HepG2 (cell line): ENCODE results near the gene TMEM80. TPM values are rescaled to one million over a fixed set of nuclear protein-coding genes. Genes with fewer than 3 reads are reported as not detected.

Experiments used
- AGO2 ChIP-seq: fragments of 200-400 bp; formaldehyde crosslinking; optimal IDR thresholded peaks from 2 replicates; pipeline ENCODE3; 2017; ENCODE audit warnings: mild to moderate bottlenecking, low read depth, low read length, moderate library complexity
- ARNT2 ChIP-seq: sonication (generic); formaldehyde crosslinking; IDR thresholded peaks from 2 replicates; pipeline ENCODE4 v1.8.0; 2022; ENCODE audit warnings: mild to moderate bottlenecking, low read depth, missing genetic modification reagents, moderate library complexity
- CEBPB ChIP-seq: IDR thresholded peaks from 2 replicates; pipeline ENCODE4 v1.6.1; 2011; ENCODE audit warnings: low read depth, low read length, improper control_type of control experiment, borderline replicate concordance
- CERS6 ChIP-seq: sonication (generic); formaldehyde crosslinking; IDR thresholded peaks from 2 replicates; pipeline ENCODE4 v1.5.0; 2020; ENCODE audit warnings: missing genetic modification reagents
- E2F5 ChIP-seq: sonication (generic); formaldehyde crosslinking; conservative IDR thresholded peaks from 2 replicates; pipeline ENCODE4 v1.4.0; 2020; ENCODE audit warnings: missing genetic modification reagents
- KDM4B ChIP-seq: sonication (generic); formaldehyde crosslinking; IDR thresholded peaks from 2 replicates; pipeline ENCODE4 v1.4.0; 2020; ENCODE audit warnings: missing genetic modification reagents
- MLLT10 ChIP-seq: sonication (generic); formaldehyde crosslinking; IDR thresholded peaks from 2 replicates; pipeline ENCODE4 v1.4.0; 2020; ENCODE audit warnings: missing genetic modification reagents
- RNF219 ChIP-seq: sonication (generic); formaldehyde crosslinking; IDR thresholded peaks from 2 replicates; pipeline ENCODE4 v1.5.0; 2020; ENCODE audit warnings: mild to moderate bottlenecking, missing genetic modification reagents
- SPEN ChIP-seq: sonication (generic); formaldehyde crosslinking; IDR thresholded peaks from 2 replicates; pipeline ENCODE4 v1.5.1; 2020; ENCODE audit warnings: low read depth, mild to moderate bottlenecking, missing genetic modification reagents
- SRSF9 ChIP-seq: fragments of 200-400 bp; formaldehyde crosslinking; IDR thresholded peaks from 2 replicates; pipeline ENCODE4 v1.6.1; 2018; ENCODE audit warnings: borderline replicate concordance, mild to moderate bottlenecking, low read depth, low read length; ENCODE audit not compliant: insufficient read depth, poor library complexity, severe bottlenecking
- TFDP1 ChIP-seq: IDR thresholded peaks from 2 replicates; pipeline ENCODE4 v1.6.1; 2016; ENCODE audit warnings: missing compliant biosample characterization, missing genetic modification reagents, borderline replicate concordance
- YEATS4 ChIP-seq: sonication (generic); formaldehyde crosslinking; IDR thresholded peaks from 2 replicates; pipeline ENCODE4 v1.4.0; 2020; ENCODE audit warnings: missing genetic modification reagents, borderline replicate concordance
- ZNF557 ChIP-seq: sonication (generic); formaldehyde crosslinking; IDR thresholded peaks from 2 replicates; pipeline ENCODE4 v1.4.0; 2020; ENCODE audit warnings: missing genetic modification reagents
- ZNF660 ChIP-seq: sonication (generic); formaldehyde crosslinking; IDR thresholded peaks from 2 replicates; pipeline ENCODE4 v1.5.1; 2020; ENCODE audit warnings: mild to moderate bottlenecking, low read depth, missing genetic modification reagents, borderline replicate concordance
- ZNF691 ChIP-seq: sonication (generic); formaldehyde crosslinking; IDR thresholded peaks from 2 replicates; pipeline ENCODE4 v1.4.0; 2020; ENCODE audit warnings: missing genetic modification reagents, low read depth, mild to moderate bottlenecking, borderline replicate concordance
- polyA plus RNA-seq, 8 experiments: library from polyadenylated mRNA; depleted of rRNA in 3 of 8; stranded (reverse) in 7 of 8; unstranded in 1 of 8; fragments of >200 nt; fragmentation: Illumina TruSeq in 4 of 8; extraction: Trizol in 4 of 8; gene quantifications; 2 replicates each; pipeline versions ENCODE4 v1.2.1 to v1.2.3, GENCODE V29; 2011 to 2016; ENCODE audit warnings: low read depth in 4 of 8, missing spikeins in 1 of 8, mixed read lengths in 1 of 8; ENCODE audit not compliant: insufficient read depth in 1 of 8
- total RNA-seq, 5 experiments: library from RNA; depleted of rRNA; stranded (reverse); fragments of >200 nt; fragmentation: Illumina TruSeq; extraction: Trizol; gene quantifications; 2 replicates each; pipeline ENCODE4 v1.2.3, GENCODE V29; 2016; ENCODE audit warnings: low read depth in 1 of 5
- TF ChIP-seq, protein P1 (sequence below): sonication (generic); formaldehyde crosslinking; IDR thresholded peaks from 2 replicates; pipeline ENCODE4 v1.4.0; 2020; ENCODE audit warnings: missing genetic modification reagents
- TF ChIP-seq, protein P2 (sequence below): sonication (generic); formaldehyde crosslinking; IDR thresholded peaks from 2 replicates; pipeline ENCODE4 v1.8.1; 2023; ENCODE audit warnings: mild to moderate bottlenecking, missing genetic modification reagents, borderline replicate concordance
- TF ChIP-seq, protein P3 (sequence below): sonication (generic); formaldehyde crosslinking; IDR thresholded peaks from 2 replicates; pipeline ENCODE4 v1.4.0; 2020; ENCODE audit warnings: missing genetic modification reagents

TMEM80 gene
- total and polyA plus RNA-seq, 2 of the 13 experiments (the other 11 are each of a cell fraction or from before 2014, with no cell fraction given), result 5.6 to 17.1 TPM

- TF ChIP-seq RNF219 (CRISPR knock-in tag) (no peak), ARNT2 (0 out of 2 replicates have a peak, but pooled peaks have one; percentile 80), TFDP1 (CRISPR knock-in tag) (no peak; the same call in 1 of the 2 replicates), KDM4B (0 out of 2 replicates have a peak, but pooled peaks have one; percentile 15), ZNF691 (CRISPR knock-in tag) (0 out of 2 replicates have a peak, but pooled peaks have one; percentile 54), ZNF557 (CRISPR knock-in tag) (no peak), MLLT10 (CRISPR knock-in tag) (no peak), CERS6 (peak; percentile 41; the same call in 1 of the 2 replicates), ZNF660 (CRISPR knock-in tag) (no peak), AGO2 (peak; percentile 97), E2F5 (CRISPR knock-in tag) (no peak), SPEN (CRISPR knock-in tag) (peak; percentile 90), SRSF9 (no peak), CEBPB (no peak), YEATS4 (CRISPR knock-in tag) (peak; percentile 80)
- TF ChIP-seq, protein P1, sequence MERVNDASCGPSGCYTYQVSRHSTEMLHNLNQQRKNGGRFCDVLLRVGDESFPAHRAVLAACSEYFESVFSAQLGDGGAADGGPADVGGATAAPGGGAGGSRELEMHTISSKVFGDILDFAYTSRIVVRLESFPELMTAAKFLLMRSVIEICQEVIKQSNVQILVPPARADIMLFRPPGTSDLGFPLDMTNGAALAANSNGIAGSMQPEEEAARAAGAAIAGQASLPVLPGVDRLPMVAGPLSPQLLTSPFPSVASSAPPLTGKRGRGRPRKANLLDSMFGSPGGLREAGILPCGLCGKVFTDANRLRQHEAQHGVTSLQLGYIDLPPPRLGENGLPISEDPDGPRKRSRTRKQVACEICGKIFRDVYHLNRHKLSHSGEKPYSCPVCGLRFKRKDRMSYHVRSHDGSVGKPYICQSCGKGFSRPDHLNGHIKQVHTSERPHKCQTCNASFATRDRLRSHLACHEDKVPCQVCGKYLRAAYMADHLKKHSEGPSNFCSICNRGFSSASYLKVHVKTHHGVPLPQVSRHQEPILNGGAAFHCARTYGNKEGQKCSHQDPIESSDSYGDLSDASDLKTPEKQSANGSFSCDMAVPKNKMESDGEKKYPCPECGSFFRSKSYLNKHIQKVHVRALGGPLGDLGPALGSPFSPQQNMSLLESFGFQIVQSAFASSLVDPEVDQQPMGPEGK (CRISPR knock-in tag), result peak; percentile 85
- TF ChIP-seq, protein P2, sequence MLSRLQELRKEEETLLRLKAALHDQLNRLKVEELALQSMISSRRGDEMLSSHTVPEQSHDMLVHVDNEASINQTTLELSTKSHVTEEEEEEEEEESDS (CRISPR knock-in tag), result 0 out of 2 replicates have a peak, but pooled peaks have one; percentile 32
- TF ChIP-seq, protein P3, sequence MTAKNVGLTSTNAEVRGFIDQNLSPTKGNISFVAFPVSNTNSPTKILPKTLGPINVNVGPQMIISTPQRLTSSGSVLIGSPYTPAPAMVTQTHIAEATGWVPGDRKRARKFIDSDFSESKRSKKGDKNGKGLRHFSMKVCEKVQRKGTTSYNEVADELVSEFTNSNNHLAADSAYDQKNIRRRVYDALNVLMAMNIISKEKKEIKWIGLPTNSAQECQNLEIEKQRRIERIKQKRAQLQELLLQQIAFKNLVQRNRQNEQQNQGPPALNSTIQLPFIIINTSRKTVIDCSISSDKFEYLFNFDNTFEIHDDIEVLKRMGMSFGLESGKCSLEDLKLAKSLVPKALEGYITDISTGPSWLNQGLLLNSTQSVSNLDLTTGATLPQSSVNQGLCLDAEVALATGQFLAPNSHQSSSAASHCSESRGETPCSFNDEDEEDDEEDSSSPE, result no peak
Measured at GRCh38 chr11:695538-696248, at the start of gene TMEM80 (continued).
